K562 (cell line): ENCODE data around the gene CAVIN1. TPM values are rescaled to one million over a fixed set of nuclear protein-coding genes. Genes with fewer than 3 reads are reported as not detected.

ENCODE experiments used
- BRD4 ChIP-seq: fragments of 200-600 bp; sonication (generic); IDR thresholded peaks from 2 replicates; pipeline ENCODE4 v1.6.1; 2017; ENCODE audit warnings: inconsistent platforms
- ETS1 ChIP-seq: conservative IDR thresholded peaks from 2 replicates; pipeline ENCODE4 v1.6.1; 2011; ENCODE audit warnings: low read depth, mild to moderate bottlenecking, low read length; ENCODE audit not compliant: control insufficient read depth
- KDM2B ChIP-seq: fragments of 250-450 bp; sonication (Bioruptor Pico); IDR thresholded peaks from 2 replicates; pipeline ENCODE4 v1.8.0; 2021; ENCODE audit warnings: mild to moderate bottlenecking, moderate library complexity
- KDM5B ChIP-seq: fragments of 200-600 bp; sonication (generic); IDR thresholded peaks from 2 replicates; pipeline ENCODE4 v1.6.1; 2012; ENCODE audit warnings: low read depth, mild to moderate bottlenecking, moderate library complexity, low read length, control low read depth, inconsistent platforms; ENCODE audit not compliant: insufficient replicate concordance
- MBD2 ChIP-seq: sonication (generic); IDR thresholded peaks from 2 replicates; pipeline ENCODE4 v1.6.1; 2016; ENCODE audit warnings: low read depth, borderline replicate concordance
- NFXL1 ChIP-seq: fragments of 450-650 bp; formaldehyde crosslinking; IDR thresholded peaks from 2 replicates; pipeline ENCODE4 v1.4.0; 2021; ENCODE audit warnings: mild to moderate bottlenecking
- RAD21 ChIP-seq, 2 experiments: fragments of 250-450 bp in 1 of 2; fragments of 450-650 bp in 1 of 2; sonication (Bioruptor Pico) in 1 of 2; formaldehyde crosslinking in 1 of 2; IDR thresholded peaks in 1 of 2; conservative IDR thresholded peaks in 1 of 2; 2 replicates each; pipeline versions ENCODE4 v1.4.0 to v1.8.0; 2020 to 2022; ENCODE audit warnings: mild to moderate bottlenecking in 2 of 2, moderate library complexity in 1 of 2
- RBFOX2 ChIP-seq: fragments of 200-400 bp; formaldehyde crosslinking; IDR thresholded peaks from 2 replicates; pipeline ENCODE4 v1.6.1; 2017; ENCODE audit warnings: low read depth, mild to moderate bottlenecking, low read length, moderate library complexity
- SP1 ChIP-seq: sonication (generic); formaldehyde crosslinking; IDR thresholded peaks from 2 replicates; pipeline ENCODE4 v1.8.1; 2022; ENCODE audit warnings: mild to moderate bottlenecking, missing genetic modification reagents
- SRF ChIP-seq, 2 experiments: fragments of 250-450, 450-650 bp in 1 of 2; sonication (Bioruptor Pico) in 1 of 2; sonication (generic) in 1 of 2; formaldehyde crosslinking; IDR thresholded peaks; 2 replicates each; pipeline versions ENCODE4 v1.5.0 to v1.5.1; 2020 to 2022; ENCODE audit warnings: mild to moderate bottlenecking in 1 of 2, missing genetic modification reagents in 1 of 2
- TFAM ChIP-seq: fragments of 250-450 bp; sonication (Bioruptor Pico); conservative IDR thresholded peaks from 2 replicates; pipeline ENCODE4 v1.5.0; 2021; ENCODE audit warnings: mild to moderate bottlenecking, moderate library complexity
- TFAP4 ChIP-seq: sonication (generic); formaldehyde crosslinking; IDR thresholded peaks from 2 replicates; pipeline ENCODE4 v1.8.0; 2022; ENCODE audit warnings: missing genetic modification reagents, mild to moderate bottlenecking, moderate library complexity, borderline replicate concordance
- ZBTB1 ChIP-seq: sonication (generic); formaldehyde crosslinking; IDR thresholded peaks from 2 replicates; pipeline ENCODE4 v1.8.1; 2023; ENCODE audit warnings: missing genetic modification reagents, low read depth, mild to moderate bottlenecking, borderline replicate concordance
- ZNF12 ChIP-seq: sonication (generic); formaldehyde crosslinking; IDR thresholded peaks from 2 replicates; pipeline ENCODE4 v1.4.0; 2020; ENCODE audit warnings: mild to moderate bottlenecking, missing genetic modification reagents
- ZNF3 ChIP-seq: fragments of 250-450 bp; sonication (Bioruptor Pico); IDR thresholded peaks from 2 replicates; pipeline ENCODE4 v1.5.0; 2021; ENCODE audit warnings: mild to moderate bottlenecking, moderate library complexity
- ZNF449 ChIP-seq: fragments of 250-450 bp; sonication (Bioruptor Pico); IDR thresholded peaks from 2 replicates; pipeline ENCODE4 v1.8.0; 2022; ENCODE audit warnings: moderate library complexity, mild to moderate bottlenecking, inconsistent platforms
- ZNF77 ChIP-seq: fragments of 250-450 bp; sonication (Bioruptor Pico); IDR thresholded peaks from 2 replicates; pipeline ENCODE4 v1.5.0; 2020
- polyA plus RNA-seq, 8 experiments: library from polyadenylated mRNA; depleted of rRNA in 4 of 8; stranded (reverse) in 5 of 8; unstranded in 3 of 8; fragments of >200 nt; fragmentation: Nextera tagmentation in 2 of 8; fragmentation: Illumina TruSeq in 1 of 8; extraction: Ambion mirVana in 2 of 8; extraction: Trizol in 1 of 8; gene quantifications; 2 replicates each; pipeline versions ENCODE4 v1.2.1 to v1.2.3, GENCODE V29; 2011 to 2014; ENCODE audit warnings: inconsistent platforms in 1 of 8, missing spikeins in 1 of 8
- total RNA-seq, 7 experiments: library from RNA; depleted of rRNA in 6 of 7; stranded (reverse); fragments of >200 nt in 6 of 7; fragmentation: Illumina TruSeq in 2 of 7; extraction: Trizol in 2 of 7; gene quantifications; 2 replicates each; pipeline versions ENCODE4 v1.2.1 to v1.2.3, GENCODE V29; 2011 to 2021; ENCODE audit warnings: low replicate concordance in 1 of 7
- TF ChIP-seq, protein P1 (sequence below): fragments of 250-450 bp; sonication (Bioruptor Pico); IDR thresholded peaks from 2 replicates; pipeline ENCODE4 v1.5.0; 2022; ENCODE audit warnings: mild to moderate bottlenecking

The CAVIN1 gene
- total and polyA plus RNA-seq, 9 of the 15 experiments (the other 6 are each of a cell fraction or from before 2014, with no cell fraction given) = 6.8 to 162 (median 74.5) TPM

DNA sequence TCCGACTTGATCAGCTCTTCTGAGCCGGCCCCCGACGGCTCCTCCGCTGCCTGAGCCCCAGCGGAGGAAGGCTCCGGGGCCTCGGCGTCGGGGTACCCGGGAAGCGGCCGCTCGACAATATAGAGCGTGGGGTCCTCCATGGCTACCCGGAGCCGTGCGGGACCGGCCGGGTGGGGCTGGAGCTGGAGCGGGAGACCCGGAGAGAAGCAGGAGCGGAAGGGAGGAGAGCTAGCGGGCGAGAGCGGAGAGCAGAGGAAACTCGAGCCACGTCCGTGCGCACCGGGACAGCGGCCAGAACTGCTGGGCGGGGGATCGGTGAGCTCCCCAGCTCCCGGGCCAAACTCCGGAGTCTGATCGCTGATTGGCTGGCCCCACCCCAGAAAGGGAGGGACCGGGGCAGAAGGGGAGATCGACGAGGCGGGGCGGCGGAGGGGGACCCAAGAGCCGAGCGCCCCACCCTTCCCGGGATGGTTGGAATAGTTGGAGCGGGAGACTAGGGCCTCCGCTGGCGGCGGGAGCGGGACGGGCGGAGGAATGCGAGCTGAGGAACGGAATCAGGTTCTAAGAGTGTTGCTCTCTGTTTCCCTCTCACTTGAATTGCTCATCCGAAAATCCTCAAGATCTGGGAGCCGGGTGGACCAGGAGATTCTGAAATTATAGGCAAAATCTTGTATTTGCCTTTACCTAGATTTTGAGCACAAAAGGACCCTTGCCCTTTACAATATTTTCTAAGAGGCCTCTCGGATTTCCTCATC lies at the start of gene CAVIN1 (continued):
- TF ChIP-seq ETS1 (peak; percentile 46; the same call in 1 of the 2 replicates), ZBTB1 (peak; percentile 32; the same call in 1 of the 2 replicates), TFAM (CRISPR knock-in tag) (no peak), RAD21 (CRISPR knock-in tag; conservative IDR thresholded peaks at IDR 0.05 in 1 of 2, IDR thresholded peaks at IDR 0.05 in 1 of 2) (no peak), ZNF12 (CRISPR knock-in tag) (no peak; the same call in none of the 2 replicates), ZNF77 (CRISPR knock-in tag) (no peak), ZNF449 (CRISPR knock-in tag) (no peak), SRF (CRISPR knock-in tag; IDR thresholded peaks at IDR 0.05) (0 out of 4 replicates have a peak, but pooled peaks of 1 of the 2 experiments have one; percentile 49), KDM5B (peak; percentile 96), ZNF3 (CRISPR knock-in tag) (no peak), MBD2 (peak; percentile 69; the same call in 1 of the 2 replicates), NFXL1 (CRISPR knock-in tag) (no peak), KDM2B (CRISPR knock-in tag) (no peak), BRD4 (0 out of 2 replicates have a peak, but pooled peaks have one; percentile 54), SP1 (peak; percentile 52), RBFOX2 (peak; percentile 97), TFAP4 (CRISPR knock-in tag) (peak; percentile 58)
- TF ChIP-seq, protein P1, sequence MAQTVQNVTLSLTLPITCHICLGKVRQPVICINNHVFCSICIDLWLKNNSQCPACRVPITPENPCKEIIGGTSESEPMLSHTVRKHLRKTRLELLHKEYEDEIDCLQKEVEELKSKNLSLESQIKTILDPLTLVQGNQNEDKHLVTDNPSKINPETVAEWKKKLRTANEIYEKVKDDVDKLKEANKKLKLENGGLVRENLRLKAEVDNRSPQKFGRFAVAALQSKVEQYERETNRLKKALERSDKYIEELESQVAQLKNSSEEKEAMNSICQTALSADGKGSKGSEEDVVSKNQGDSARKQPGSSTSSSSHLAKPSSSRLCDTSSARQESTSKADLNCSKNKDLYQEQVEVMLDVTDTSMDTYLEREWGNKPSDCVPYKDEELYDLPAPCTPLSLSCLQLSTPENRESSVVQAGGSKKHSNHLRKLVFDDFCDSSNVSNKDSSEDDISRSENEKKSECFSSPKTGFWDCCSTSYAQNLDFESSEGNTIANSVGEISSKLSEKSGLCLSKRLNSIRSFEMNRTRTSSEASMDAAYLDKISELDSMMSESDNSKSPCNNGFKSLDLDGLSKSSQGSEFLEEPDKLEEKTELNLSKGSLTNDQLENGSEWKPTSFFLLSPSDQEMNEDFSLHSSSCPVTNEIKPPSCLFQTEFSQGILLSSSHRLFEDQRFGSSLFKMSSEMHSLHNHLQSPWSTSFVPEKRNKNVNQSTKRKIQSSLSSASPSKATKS (CRISPR knock-in tag) = no peak
